NCI-H446 treated with DMSO at 0.1 percent for 48 hours (cell line): ENCODE data around the gene PIGQ.

Experiments
- DNase-seq: peaks from one replicate; lab custom pipeline; 2025; lab: John Stamatoyannopoulos, UW

The PIGQ gene

DNA sequence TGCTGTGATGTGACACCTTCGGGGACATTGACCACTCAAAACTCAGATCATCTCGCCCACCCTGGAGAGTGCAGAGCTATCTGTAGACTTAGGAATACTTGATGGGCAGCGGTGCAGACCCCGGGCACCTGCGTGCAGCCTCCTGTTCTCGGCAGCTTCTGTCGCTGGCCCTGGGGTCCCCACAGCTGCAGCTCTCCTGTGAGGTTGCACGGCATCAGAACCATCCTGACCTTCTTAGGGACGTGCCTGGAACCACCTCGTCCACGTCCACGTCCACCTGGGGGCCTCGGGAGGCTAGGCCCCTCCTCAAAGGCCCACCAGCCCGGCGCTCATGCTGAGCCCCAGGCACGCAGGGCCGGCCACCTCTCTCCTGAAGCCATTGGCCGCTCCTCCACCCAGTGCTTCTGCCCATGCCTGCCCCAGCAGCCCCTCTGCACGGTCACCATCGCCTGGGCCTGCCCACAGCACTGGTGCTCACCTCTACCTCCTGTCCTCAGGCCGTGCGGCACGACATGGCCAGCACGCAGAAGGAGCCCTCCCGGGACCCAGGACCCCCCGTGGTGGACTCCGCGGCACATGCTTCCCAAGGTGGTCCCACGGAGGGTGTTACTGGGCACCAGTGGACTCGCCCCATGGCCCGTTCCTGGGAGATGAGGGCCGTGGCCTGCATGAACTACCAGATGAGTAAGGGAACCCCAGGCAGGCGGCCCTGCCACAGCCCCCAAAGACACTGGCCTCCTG, 58.7 kb downstream of the PIGQ start:
- no peak for DNase-seq

DNA sequence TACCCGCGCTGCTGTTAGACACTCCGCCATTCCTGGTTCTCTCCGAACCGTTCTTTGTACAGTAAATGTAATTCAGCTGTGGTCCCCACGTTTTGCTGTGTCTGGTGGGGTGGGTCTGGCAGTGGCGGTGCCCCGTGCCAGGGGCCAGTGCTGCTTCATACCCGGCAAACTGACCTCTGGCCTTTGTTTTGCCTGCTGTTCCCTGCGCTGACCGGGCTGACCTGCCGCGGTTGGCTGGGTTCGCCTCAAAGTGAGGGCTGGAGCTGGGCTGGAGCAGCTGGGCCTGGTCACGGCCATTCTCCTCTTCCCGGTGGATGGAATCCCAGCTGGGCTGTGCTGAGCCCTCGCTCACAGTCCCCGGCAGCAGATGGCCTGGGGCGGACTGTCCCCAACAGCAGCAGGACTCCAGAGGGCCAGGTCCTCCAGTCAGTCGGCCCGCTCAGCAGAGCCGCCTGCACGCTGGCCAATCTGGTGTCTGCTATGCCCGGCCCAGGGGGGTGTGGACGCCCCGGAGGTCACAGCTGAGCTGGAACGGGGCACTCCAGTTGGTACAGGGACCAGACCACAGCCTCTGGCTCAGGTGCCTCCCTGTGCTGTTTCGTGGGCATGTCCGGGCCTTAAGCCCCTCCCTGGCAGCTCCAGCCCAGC, 59.5 kb downstream of the PIGQ start:
- no peak for DNase-seq

DNA sequence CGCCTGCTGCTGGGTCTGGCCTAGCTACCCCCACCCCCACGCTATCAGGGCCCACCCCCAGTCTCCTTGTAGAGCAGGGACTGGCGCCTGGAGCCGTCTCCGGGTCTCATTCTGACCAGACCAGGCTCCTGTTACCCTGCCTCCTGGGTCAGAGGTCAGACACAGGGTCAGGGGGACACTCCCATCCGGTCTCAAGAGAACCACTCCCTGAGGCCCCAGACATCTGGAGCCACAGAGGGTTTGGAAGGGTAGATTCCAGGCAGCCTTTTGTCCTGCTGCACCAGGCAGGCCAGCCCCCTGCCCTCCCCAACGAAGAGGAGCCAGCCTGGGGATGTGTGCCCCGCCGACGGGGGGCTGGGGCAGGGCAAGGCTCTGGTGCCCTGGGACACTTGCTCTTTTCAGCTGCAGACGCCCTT, 60.1 kb downstream of the PIGQ start:
- DNase-seq, result no peak

DNA sequence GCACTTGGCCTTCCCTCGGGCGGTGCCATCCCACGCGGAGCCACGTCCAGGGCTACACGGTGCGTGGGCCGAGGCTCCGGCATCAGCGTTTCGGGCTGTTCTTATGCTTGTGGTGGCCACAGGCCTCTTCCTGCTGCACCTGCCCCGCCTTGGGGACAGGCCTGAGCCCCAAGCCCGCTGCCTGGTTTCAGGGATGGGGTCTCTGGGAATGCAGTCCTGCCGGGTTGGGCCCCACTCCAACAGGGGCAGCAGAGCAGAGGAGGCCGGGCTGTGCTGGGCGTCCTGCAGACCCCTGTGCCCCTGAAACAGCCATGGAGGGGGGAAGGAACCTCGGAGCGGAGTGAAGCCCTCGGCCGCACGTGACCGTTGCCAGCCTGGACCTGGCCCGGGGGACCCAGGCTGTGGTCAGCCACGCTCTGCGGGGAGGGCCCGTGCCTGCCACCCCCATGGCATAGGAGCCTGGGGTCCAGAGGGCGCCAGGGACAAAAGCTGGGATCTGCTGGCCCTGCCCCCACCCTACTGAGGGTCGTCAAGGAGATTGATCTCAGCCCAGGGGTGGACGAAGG, 60.6 kb downstream of the PIGQ start:
- no peak for DNase-seq

DNA sequence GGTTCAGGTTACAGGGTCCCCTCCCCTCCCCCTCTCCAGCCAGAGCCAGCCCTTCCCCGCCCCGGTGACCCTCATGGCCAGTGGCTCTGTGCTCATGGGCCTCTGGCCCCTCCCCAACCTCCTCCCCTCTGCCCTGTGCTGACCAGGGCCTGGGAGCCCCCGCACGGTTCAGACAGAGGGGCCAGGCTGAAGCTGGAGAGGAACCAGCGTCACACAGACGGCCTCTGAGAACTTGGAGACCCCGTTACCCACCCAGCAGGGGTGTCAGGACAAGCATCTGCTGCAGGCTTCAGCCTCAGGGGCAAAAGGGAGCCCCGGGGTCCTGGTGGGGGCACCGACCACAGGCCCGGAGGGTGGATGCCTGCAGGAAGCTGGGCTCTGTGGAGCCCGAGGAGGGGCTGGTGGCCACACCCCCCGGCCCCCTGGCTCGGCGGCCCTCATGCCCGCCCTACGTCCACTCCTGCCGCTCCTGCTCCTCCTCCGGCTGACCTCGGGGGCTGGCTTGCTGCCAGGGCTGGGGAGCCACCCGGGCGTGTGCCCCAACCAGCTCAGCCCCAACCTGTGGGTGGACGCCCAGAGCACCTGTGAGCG, 61.1 kb downstream of the PIGQ start, which contains the start of gene WFIKKN1:
TSS of gene WFIKKN1 (plus strand) at position 171 of the 591 bp plus-strand sequence. CDS start at position 440, 269 bp downstream.
- no peak for DNase-seq

DNA sequence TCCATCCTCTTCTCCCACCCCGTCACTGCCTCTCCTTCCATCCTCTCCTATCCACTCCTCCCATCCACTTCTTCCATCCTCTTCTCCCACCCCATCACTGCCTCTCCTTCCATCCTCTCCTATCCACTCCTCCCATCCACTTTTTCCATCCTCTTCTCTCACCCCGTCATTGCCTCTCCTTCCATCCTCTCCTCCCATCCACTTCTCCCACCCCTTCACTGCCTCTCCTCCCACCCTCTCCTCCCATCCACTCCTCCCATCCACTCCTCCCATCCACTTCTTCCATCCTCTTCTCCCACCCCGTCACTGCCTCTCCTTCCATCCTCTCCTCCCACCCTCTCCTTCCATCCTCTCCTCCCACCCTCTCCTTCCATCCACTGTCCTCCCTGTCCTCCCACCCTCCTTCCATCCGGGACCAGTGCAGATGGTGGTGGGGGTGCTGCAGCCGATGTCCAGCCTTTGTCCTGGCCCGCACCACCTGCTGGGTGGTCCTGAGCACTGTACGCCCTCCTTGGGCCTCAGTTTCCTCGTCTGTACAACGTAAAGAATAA, 62.1 kb downstream of the PIGQ start:
- no peak for DNase-seq

DNA sequence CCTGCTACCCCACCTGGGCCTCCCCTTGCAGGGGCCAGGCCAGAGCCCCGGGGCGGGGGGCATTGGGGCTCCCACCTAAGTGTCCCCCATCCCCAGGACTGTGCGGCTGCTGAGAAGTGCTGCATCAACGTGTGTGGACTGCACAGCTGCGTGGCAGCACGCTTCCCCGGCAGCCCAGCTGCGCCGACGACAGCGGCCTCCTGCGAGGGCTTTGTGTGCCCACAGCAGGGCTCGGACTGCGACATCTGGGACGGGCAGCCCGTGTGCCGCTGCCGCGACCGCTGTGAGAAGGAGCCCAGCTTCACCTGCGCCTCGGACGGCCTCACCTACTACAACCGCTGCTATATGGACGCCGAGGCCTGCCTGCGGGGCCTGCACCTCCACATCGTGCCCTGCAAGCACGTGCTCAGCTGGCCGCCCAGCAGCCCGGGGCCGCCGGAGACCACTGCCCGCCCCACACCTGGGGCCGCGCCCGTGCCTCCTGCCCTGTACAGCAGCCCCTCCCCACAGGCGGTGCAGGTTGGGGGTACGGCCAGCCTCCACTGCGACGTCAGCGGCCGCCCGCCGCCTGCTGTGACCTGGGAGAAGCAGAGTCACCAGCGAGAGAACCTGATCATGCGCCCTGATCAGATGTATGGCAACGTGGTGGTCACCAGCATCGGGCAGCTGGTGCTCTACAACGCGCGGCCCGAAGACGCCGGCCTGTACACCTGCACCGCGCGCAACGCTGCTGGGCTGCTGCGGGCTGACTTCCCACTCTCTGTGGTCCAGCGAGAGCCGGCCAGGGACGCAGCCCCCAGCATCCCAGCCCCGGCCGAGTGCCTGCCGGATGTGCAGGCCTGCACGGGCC, 62.9 kb downstream of the PIGQ start:
- DNase-seq, result no peak

DNA sequence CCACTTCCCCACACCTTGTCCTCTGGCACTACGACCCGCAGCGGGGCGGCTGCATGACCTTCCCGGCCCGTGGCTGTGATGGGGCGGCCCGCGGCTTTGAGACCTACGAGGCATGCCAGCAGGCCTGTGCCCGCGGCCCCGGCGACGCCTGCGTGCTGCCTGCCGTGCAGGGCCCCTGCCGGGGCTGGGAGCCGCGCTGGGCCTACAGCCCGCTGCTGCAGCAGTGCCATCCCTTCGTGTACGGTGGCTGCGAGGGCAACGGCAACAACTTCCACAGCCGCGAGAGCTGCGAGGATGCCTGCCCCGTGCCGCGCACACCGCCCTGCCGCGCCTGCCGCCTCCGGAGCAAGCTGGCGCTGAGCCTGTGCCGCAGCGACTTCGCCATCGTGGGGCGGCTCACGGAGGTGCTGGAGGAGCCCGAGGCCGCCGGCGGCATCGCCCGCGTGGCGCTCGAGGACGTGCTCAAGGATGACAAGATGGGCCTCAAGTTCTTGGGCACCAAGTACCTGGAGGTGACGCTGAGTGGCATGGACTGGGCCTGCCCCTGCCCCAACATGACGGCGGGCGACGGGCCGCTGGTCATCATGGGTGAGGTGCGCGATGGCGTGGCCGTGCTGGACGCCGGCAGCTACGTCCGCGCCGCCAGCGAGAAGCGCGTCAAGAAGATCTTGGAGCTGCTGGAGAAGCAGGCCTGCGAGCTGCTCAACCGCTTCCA, 63.7 kb downstream of the PIGQ start:
- no peak for DNase-seq
